AG04450 (cell line): ENCODE data around the gene NACC2. TPM values are rescaled to one million over a fixed set of nuclear protein-coding genes. Genes with fewer than 3 reads are reported as not detected.

Experiments used
- CTCF ChIA-PET: fragments of 300-600, 350-600 bp; formaldehyde crosslinking; extraction: SDS; loops from one replicate; lab custom pipeline; 2022; ENCODE audit warnings: antibody characterized with exemption, inconsistent platforms; lab: Charles Lee
- POLR2A ChIA-PET: fragments of 350-600 bp; formaldehyde crosslinking; extraction: SDS; loops from one replicate; lab custom pipeline; 2021; ENCODE audit warnings: antibody characterized with exemption, inconsistent platforms; lab: Yijun Ruan, JAX
- DNase-seq: peaks from one replicate; pipeline ENCODE4 v3.0.0-alpha.2; 2011; ENCODE audit warnings: low read depth, low spot score
- H3K27ac ChIP-seq: one replicate; pipeline ENCODE4 v1.5.1; 2012; ENCODE audit warnings: low read depth, low read length, control low read depth
- H3K27me3 ChIP-seq: one replicate; pipeline ENCODE4 v1.6.0; 2012; ENCODE audit warnings: low read length; ENCODE audit not compliant: control insufficient read depth, insufficient read depth
- H3K4me3 ChIP-seq: 2 replicates; pipeline ENCODE4 v1.5.1; 2011; ENCODE audit warnings: mild to moderate bottlenecking, low read depth, low read length, control low read depth
- H3K9me3 ChIP-seq: 2 replicates; pipeline ENCODE4 v1.5.1; 2012; ENCODE audit warnings: low read length; ENCODE audit not compliant: control insufficient read depth, insufficient read depth
- CTCF ChIP-seq: IDR thresholded peaks from 2 replicates; pipeline ENCODE4 v1.5.1; 2011; ENCODE audit warnings: low read depth, low read length, control low read depth, inconsistent platforms
- polyA plus RNA-seq: library from polyadenylated mRNA; depleted of rRNA; stranded (reverse); fragments of >200 nt; gene quantifications from 2 replicates; pipeline ENCODE4 v1.2.3, GENCODE V29; 2011

Gene NACC2
- polyA plus RNA-seq, 1 experiment = 11.7 TPM

DNA sequence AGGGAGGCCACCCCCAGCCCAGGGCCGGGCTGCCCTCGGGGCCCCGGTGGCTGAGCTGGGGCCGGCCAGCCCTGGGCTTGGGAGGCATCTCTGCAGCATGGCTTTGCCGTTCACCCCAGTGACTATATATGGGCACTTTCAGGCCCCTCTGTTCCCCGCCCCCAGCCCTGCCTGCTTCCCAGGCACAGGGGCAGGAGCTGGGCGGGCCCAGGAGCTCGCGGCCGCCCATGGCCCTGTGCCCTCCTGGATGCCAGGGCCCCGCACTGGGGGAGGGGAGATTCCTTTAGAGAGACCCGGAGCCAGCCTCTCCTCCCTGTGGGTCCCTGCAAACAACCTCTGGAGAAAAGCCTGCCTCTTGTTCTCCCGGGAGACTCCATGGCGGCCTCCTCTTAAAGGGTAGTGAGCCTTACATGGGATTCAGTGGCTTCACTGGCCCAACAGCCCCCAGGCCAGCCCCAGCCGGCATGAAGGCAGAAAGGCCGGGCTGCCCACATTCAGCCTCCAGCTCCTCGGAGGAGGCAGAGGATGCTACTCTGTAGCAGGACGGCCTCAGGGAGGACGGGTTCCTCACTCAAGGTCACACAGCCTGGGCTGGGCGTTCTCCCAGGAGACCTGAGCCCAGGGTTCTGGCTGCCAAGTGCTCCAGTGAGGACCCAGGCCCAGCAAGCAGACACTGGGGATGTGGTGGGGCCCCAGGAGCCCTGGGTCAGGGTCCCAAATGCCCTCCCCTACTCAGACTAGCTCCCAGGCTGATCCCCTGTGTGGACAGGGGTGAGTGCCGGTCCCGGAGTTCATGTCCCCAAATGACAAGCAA is 4.1 kb downstream of the NACC2 start:
- ChIA-PET CTCF (interaction anchor here (0.7 to 2.1 kb wide), 3 partner anchors 27 to 42 kb away, joined by 3 to 33 read pairs (median 3); no protein-coding TSS in a partner anchor), POLR2A (interaction anchor here (1.3 kb wide), 1 partner anchor 27 kb away, joined by 5 read pairs; no protein-coding TSS in a partner anchor)
- no peak for DNase-seq
- Histone ChIP-seq H3K27me3 (no peaks in the 10 kb centered on the region), H3K27ac (peak overlapping the region; percentile 11), H3K4me3 (no peak overlapping the region), H3K9me3 (no peaks in the 10 kb centered on the region; the same call in 1 of the 2 replicates)
- TF ChIP-seq CTCF = no peak

- DNase-seq = no peak
- ChIA-PET POLR2A (interaction anchor here (1.3 kb wide), 1 partner anchor 28 kb away, joined by 5 read pairs; no protein-coding TSS in a partner anchor), CTCF (interaction anchor here (0.7 to 2.1 kb wide), 13 partner anchors 10 to 122 kb away, joined by 3 to 33 read pairs (median 3); no protein-coding TSS in a partner anchor)
- Histone ChIP-seq H3K27ac (no peak overlapping the region), H3K4me3 (no peak overlapping the region), H3K27me3 (no peaks in the 10 kb centered on the region), H3K9me3 (no peaks in the 10 kb centered on the region; the same call in 1 of the 2 replicates)
- no peak for TF ChIP-seq CTCF
Measured at GRCh38 chr9:136090056-136090735, 4.9 kb downstream of the NACC2 start.

DNA sequence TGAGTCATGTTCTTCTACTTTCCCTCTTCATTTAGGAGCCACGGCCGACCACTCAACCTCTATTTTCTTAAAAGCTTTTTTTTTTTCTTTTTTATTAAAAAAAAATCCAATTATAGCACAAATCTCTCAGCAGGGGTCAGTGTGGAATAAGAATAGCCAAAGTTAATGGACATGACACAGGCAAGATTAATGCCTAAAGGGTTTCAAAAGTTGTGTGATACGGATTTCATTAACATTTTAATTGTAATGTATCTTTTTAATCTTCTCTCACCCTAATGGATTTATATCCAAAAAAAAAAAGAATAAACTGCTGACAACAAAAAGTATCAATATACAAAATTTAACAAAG is 5.4 kb downstream of the NACC2 start:
- no peaks in the 10 kb centered on the region; the same call in 1 of the 2 replicates for H3K9me3 ChIP-seq
- no peak for DNase-seq
- no peak overlapping the region for H3K4me3 ChIP-seq
- no peak overlapping the region for H3K27ac ChIP-seq
- H3K27me3 ChIP-seq = no peaks in the 10 kb centered on the region
- POLR2A ChIA-PET = interaction anchor here (0.5 to 1.3 kb wide), 3 partner anchors 28 to 30 kb away, joined by 3 to 5 read pairs (median 3); no protein-coding TSS in a partner anchor
- peak; percentile 60 for TF ChIP-seq CTCF
- CTCF ChIA-PET = interaction anchor here (0.6 to 2.1 kb wide), 16 partner anchors 9 to 285 kb away, joined by 3 to 33 read pairs (median 3); no protein-coding TSS in a partner anchor

DNA sequence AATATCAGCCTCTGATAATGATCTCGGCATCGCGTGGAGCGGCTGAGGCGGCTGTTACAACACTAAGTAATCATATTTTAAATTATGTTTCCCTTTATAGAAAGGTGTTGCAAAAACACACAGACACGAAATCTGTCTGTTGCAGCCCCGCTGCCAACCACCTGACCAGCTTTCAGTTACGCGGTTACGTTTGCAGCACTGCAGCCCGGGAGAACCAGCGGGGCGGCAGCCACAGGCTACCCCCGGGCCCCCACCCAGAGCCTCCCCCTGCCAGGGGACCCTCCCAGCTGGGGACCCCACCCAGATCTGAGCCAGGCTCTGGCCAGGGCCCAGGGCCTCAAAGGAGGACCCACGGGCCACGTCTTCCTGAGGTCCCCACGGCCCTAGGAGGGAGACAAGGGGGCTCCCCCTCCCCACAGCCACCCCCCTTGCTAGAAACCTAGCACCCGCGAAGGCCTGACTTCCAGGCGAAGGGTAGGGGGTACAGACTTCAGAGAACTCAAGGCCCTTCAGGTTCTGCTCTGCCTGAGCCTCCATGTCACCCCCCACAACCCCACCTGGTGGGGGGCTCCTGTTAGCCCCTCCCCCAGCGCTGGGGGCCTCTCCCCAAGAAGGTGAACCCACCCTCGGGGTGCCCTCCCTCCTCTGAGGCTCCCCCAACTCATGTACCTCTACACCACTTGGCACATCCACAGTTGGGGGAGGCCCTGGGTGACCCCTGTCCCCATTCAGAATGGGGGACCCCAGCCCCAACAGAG is 6.0 kb downstream of the NACC2 start:
- H3K9me3 ChIP-seq = no peaks in the 10 kb centered on the region; the same call in 1 of the 2 replicates
- ChIA-PET CTCF (interaction anchor here (0.6 to 2.1 kb wide), 13 partner anchors 9 to 284 kb away, joined by 3 to 33 read pairs (median 3); no protein-coding TSS in a partner anchor), POLR2A (interaction anchor here (0.5 to 0.6 kb wide), 2 partner anchors 30 kb away, joined by 3 read pairs; no protein-coding TSS in a partner anchor)
- no peak for TF ChIP-seq CTCF
- H3K4me3 ChIP-seq = no peak overlapping the region
- H3K27ac ChIP-seq = no peak overlapping the region
- no peaks in the 10 kb centered on the region for H3K27me3 ChIP-seq
- no peak for DNase-seq
